GM12865 (cell line): ENCODE measurements around the gene TMEM252.

ENCODE experiments used
- DNase-seq: peaks from one replicate; pipeline ENCODE4 v3.0.0; 2010; ENCODE audit warnings: low read depth
- H3K4me3 ChIP-seq: 2 replicates; pipeline ENCODE4 v1.5.1; 2011; ENCODE audit warnings: mild to moderate bottlenecking, low read depth, low read length, control low read depth
- CTCF ChIP-seq: IDR thresholded peaks from 2 replicates; pipeline ENCODE4 v1.5.1; 2011; ENCODE audit warnings: low read length, control low read depth, low read depth, inconsistent platforms; ENCODE audit not compliant: insufficient read depth; ENCODE audit errors: missing control alignments

TMEM252 gene

GRCh38 chr9:68541568-68541967, 885 bp upstream of the TMEM252 start:
- no peak overlapping the region for H3K4me3 ChIP-seq
- TF ChIP-seq CTCF, result no peak
- no peak for DNase-seq

- H3K4me3 ChIP-seq, result no peak overlapping the region
- no peak for DNase-seq
- no peak for TF ChIP-seq CTCF
These were observed 2.5 kb downstream of the TMEM252 start for GRCh38 chr9:68538200-68538599.

GRCh38 chr9:68537616-68537880, 3.1 kb downstream of the TMEM252 start:
- H3K4me3 ChIP-seq, result no peak overlapping the region
- DNase-seq, result no peak
- TF ChIP-seq CTCF, result no peak

- no peak for DNase-seq
- no peak for TF ChIP-seq CTCF
- no peak overlapping the region for H3K4me3 ChIP-seq
These were observed 3.6 kb downstream of the TMEM252 start for GRCh38 chr9:68536876-68537615.

- no peak for DNase-seq
- no peak overlapping the region for H3K4me3 ChIP-seq
- no peak for TF ChIP-seq CTCF
These were observed 7.0 kb downstream of the TMEM252 start for GRCh38 chr9:68533678-68534077.

- H3K4me3 ChIP-seq, result no peak overlapping the region
- no peak for TF ChIP-seq CTCF
- no peak for DNase-seq
These were observed 8.6 kb downstream of the TMEM252 start for GRCh38 chr9:68532131-68532530.

GRCh38 chr9:68530618-68531017, 10.1 kb downstream of the TMEM252 start:
- H3K4me3 ChIP-seq, result no peak overlapping the region
- DNase-seq, result no peak
- no peak for TF ChIP-seq CTCF
